Measurements from ENCODE around the gene STX2. TPM values are rescaled to one million over a fixed set of nuclear protein-coding genes. Genes with fewer than 3 reads are reported as not detected.
A peak's percentile ranks its signal among the peaks of the same experiment; 100 is the strongest.

Gene STX2
- total RNA-seq, 1 donor from 2014 or later, result 15.9 TPM

DNA sequence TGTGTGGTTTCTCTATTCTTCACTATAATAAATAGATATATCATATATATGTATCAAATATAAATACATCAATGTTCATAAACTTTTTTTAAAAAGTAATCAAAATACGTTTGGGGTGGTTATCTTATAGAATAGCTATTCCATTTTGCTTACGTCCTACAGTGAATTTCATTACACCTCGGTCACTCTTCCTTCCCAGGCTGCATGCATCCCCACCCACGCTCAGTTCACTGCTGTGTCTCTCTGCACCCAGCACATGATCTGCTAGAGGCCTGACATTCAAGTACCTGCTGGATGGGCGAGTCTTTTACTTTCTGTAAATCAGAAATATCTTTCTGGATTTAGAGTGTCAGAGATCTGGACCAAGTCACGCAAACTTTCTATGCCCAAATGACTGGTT is 3.6 kb downstream of the STX2 start:
- H3K27ac Mint-ChIP-seq, result no peak overlapping the region
- no peak for DNase-seq (ENCODE audit: low spot score)
- H3K36me3 Mint-ChIP-seq (ENCODE audit: low read depth), result no peaks in the 10 kb centered on the region
- H3K27me3 Mint-ChIP-seq (ENCODE audit: insufficient read depth), result no peaks in the 10 kb centered on the region
- peaks cover 42% of the 10 kb centered on the region for H3K4me1 Mint-ChIP-seq (ENCODE audit: low read depth)
- intact Hi-C loops (cut with micrococcal nuclease), result loop anchor here (5.0 kb wide), 1 partner anchor 73 kb away; no protein-coding TSS in a partner anchor
- no peak overlapping the region for H3K4me3 Mint-ChIP-seq
- no peaks in the 10 kb centered on the region for H3K9me3 Mint-ChIP-seq

- Mint-ChIP-seq H3K27me3 (ENCODE audit: insufficient read depth) (no peaks in the 10 kb centered on the region), H3K27ac (no peak overlapping the region), H3K4me3 (no peak overlapping the region), H3K9me3 (no peaks in the 10 kb centered on the region), H3K36me3 (ENCODE audit: low read depth) (no peaks in the 10 kb centered on the region), H3K4me1 (ENCODE audit: low read depth) (peaks cover 41% of the 10 kb centered on the region)
- intact Hi-C loops (cut with micrococcal nuclease), result loop anchor here (5.0 kb wide), 1 partner anchor 73 kb away; no protein-coding TSS in a partner anchor
- no peak for DNase-seq (ENCODE audit: low spot score)
Measured at GRCh38 chr12:130835011-130835410, 4.0 kb downstream of the STX2 start.

- Mint-ChIP-seq H3K4me3 (no peak overlapping the region), H3K36me3 (ENCODE audit: low read depth) (no peaks in the 10 kb centered on the region), H3K27me3 (ENCODE audit: insufficient read depth) (no peaks in the 10 kb centered on the region), H3K27ac (no peak overlapping the region), H3K4me1 (ENCODE audit: low read depth) (peaks cover 25% of the 10 kb centered on the region), H3K9me3 (no peaks in the 10 kb centered on the region)
- intact Hi-C loops (cut with micrococcal nuclease), result no loop called here
- DNase-seq (ENCODE audit: low spot score), result no peak
Measured at GRCh38 chr12:130832561-130833209, 6.4 kb downstream of the STX2 start.

GRCh38 chr12:130831876-130832405 is 7.1 kb downstream of the STX2 start:
- Mint-ChIP-seq H3K9me3 (no peaks in the 10 kb centered on the region), H3K27ac (no peak overlapping the region), H3K27me3 (ENCODE audit: insufficient read depth) (no peaks in the 10 kb centered on the region), H3K4me1 (ENCODE audit: low read depth) (peaks cover 28% of the 10 kb centered on the region), H3K36me3 (ENCODE audit: low read depth) (no peaks in the 10 kb centered on the region), H3K4me3 (no peak overlapping the region)
- DNase-seq (ENCODE audit: low spot score), result no peak
- intact Hi-C loops (cut with micrococcal nuclease), result no loop called here

- Mint-ChIP-seq H3K27ac (no peak overlapping the region), H3K36me3 (ENCODE audit: low read depth) (no peaks in the 10 kb centered on the region), H3K4me1 (ENCODE audit: low read depth) (peaks cover 28% of the 10 kb centered on the region), H3K9me3 (no peaks in the 10 kb centered on the region), H3K4me3 (no peak overlapping the region), H3K27me3 (ENCODE audit: insufficient read depth) (no peaks in the 10 kb centered on the region)
- intact Hi-C loops (cut with micrococcal nuclease), result no loop called here
- no peak for DNase-seq (ENCODE audit: low spot score)
Measured at GRCh38 chr12:130831246-130831645, 7.8 kb downstream of the STX2 start.

- Mint-ChIP-seq H3K27ac (no peak overlapping the region), H3K4me1 (ENCODE audit: low read depth) (peaks cover 22% of the 10 kb centered on the region), H3K36me3 (ENCODE audit: low read depth) (peaks cover 2% of the 10 kb centered on the region), H3K9me3 (no peaks in the 10 kb centered on the region), H3K4me3 (no peak overlapping the region), H3K27me3 (ENCODE audit: insufficient read depth) (no peaks in the 10 kb centered on the region)
- no peak for DNase-seq (ENCODE audit: low spot score)
- intact Hi-C loops (cut with micrococcal nuclease), result no loop called here
Measured at GRCh38 chr12:130830246-130830551, 8.9 kb downstream of the STX2 start.

GRCh38 chr12:130829391-130830245 is 9.4 kb downstream of the STX2 start:
- H3K36me3 Mint-ChIP-seq (ENCODE audit: low read depth), result peaks cover 2% of the 10 kb centered on the region
- no peak overlapping the region for H3K27ac Mint-ChIP-seq
- DNase-seq (ENCODE audit: low spot score), result no peak
- H3K27me3 Mint-ChIP-seq (ENCODE audit: insufficient read depth), result no peaks in the 10 kb centered on the region
- no peak overlapping the region for H3K4me3 Mint-ChIP-seq
- no peaks in the 10 kb centered on the region for H3K9me3 Mint-ChIP-seq
- intact Hi-C loops (cut with micrococcal nuclease), result no loop called here
- peaks cover 22% of the 10 kb centered on the region for H3K4me1 Mint-ChIP-seq (ENCODE audit: low read depth)

- no peak for DNase-seq (ENCODE audit: low spot score)
- intact Hi-C loops (cut with micrococcal nuclease), result no loop called here
- no peak overlapping the region for H3K27ac Mint-ChIP-seq
- no peak overlapping the region for H3K4me3 Mint-ChIP-seq
- no peaks in the 10 kb centered on the region for H3K9me3 Mint-ChIP-seq
- H3K4me1 Mint-ChIP-seq (ENCODE audit: low read depth), result peaks cover 22% of the 10 kb centered on the region
- H3K27me3 Mint-ChIP-seq (ENCODE audit: insufficient read depth), result no peaks in the 10 kb centered on the region
- peaks cover 2% of the 10 kb centered on the region for H3K36me3 Mint-ChIP-seq (ENCODE audit: low read depth)
Measured at GRCh38 chr12:130828895-130829294, 10.2 kb downstream of the STX2 start.

DNA sequence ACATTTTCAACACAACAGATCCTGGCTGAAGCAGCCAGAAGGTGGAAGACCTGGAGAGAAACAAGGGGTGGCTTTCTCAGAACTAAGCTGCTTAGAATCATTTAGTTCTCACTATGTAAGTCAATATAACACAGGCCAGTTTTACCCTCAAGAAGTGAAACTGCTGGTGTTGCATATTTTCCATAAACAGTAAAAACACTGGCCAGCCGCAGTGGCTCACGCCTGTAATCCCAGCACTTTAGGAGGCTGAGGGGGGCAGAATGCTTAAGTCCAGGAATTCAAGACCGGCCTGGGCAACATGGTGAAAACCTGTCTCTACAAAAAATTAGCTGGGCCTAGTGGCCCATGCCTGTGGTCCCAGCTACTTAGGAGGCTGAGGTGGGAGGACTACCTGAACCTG is 11.6 kb downstream of the STX2 start:
- Mint-ChIP-seq H3K27ac (peak overlapping the region; percentile 55), H3K4me3 (no peak overlapping the region), H3K4me1 (ENCODE audit: low read depth) (peaks cover 11% of the 10 kb centered on the region), H3K27me3 (ENCODE audit: insufficient read depth) (no peaks in the 10 kb centered on the region), H3K36me3 (ENCODE audit: low read depth) (peaks cover 5% of the 10 kb centered on the region), H3K9me3 (no peaks in the 10 kb centered on the region)
- intact Hi-C loops (cut with micrococcal nuclease), result loop anchor here (2.0 kb wide), 1 partner anchor 305 kb away; no protein-coding TSS in a partner anchor
- no peak for DNase-seq (ENCODE audit: low spot score)

DNA sequence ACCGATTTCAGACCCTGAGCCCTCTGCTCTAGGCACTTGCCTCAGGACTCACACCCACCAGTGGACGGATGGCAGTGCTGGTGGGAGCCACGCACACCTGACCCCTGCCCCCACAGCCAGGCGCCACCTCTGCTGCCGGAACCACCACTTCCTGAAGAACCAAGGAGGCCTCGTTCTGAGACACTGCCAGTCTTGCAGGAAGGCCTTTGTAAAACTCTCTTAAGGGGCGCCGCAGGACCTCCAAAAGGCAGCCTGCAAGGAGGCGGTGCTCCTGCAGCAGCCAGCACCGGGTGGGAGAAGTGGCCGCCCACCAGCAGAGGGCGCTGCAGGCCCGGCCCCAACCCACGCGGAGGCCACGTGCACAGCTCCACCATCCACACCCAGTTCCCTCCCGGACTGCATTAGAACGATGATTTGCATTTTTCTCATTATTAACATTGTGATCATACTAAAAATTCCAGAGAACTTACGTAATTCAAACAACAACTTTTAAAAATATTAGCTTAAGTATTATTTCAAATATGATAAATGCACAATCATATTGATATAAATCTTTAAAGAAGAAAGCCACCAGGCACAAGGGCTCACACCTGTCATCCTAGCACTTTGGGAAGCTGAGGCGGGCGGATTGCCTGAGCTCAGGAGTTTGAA is 12.8 kb downstream of the STX2 start:
- peak; percentile 40 for DNase-seq (ENCODE audit: low spot score)
- peak overlapping the region; percentile 52 for H3K27ac Mint-ChIP-seq
- peaks cover 5% of the 10 kb centered on the region for H3K4me1 Mint-ChIP-seq (ENCODE audit: low read depth)
- no peaks in the 10 kb centered on the region for H3K27me3 Mint-ChIP-seq (ENCODE audit: insufficient read depth)
- no peak overlapping the region for H3K4me3 Mint-ChIP-seq
- intact Hi-C loops (cut with micrococcal nuclease), result loop anchor here (1.0 to 2.0 kb wide), 2 partner anchors 13 to 307 kb away; partner anchors contain the start of gene STX2
- H3K9me3 Mint-ChIP-seq, result no peaks in the 10 kb centered on the region
- H3K36me3 Mint-ChIP-seq (ENCODE audit: low read depth), result peaks cover 8% of the 10 kb centered on the region

DNA sequence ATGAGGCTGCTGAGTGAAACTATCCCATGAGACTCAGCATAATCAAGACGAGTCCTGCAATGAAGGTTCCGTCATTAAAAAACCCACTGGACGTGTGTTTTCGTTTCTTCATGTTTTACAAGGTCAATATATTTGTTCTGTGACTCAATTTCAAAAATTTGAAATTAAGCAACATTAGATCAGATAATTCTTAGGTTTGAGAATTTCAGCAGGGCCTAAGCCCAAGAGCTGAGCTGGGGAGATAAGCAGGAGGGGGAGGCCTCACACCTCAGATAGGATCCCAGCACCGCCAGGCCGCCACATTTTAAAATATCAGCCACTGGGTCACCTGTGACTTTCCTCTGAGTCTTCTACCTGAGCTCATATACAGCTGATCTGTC is 13.3 kb downstream of the STX2 start:
- no peak overlapping the region for H3K4me3 Mint-ChIP-seq
- H3K9me3 Mint-ChIP-seq, result no peaks in the 10 kb centered on the region
- H3K36me3 Mint-ChIP-seq (ENCODE audit: low read depth), result peaks cover 13% of the 10 kb centered on the region
- H3K27ac Mint-ChIP-seq, result no peak overlapping the region
- intact Hi-C loops (cut with micrococcal nuclease), result loop anchor here (1.0 to 2.0 kb wide), 2 partner anchors 14 to 307 kb away; partner anchors contain the start of gene STX2
- H3K4me1 Mint-ChIP-seq (ENCODE audit: low read depth), result peaks cover 5% of the 10 kb centered on the region
- no peak for DNase-seq (ENCODE audit: low spot score)
- no peaks in the 10 kb centered on the region for H3K27me3 Mint-ChIP-seq (ENCODE audit: insufficient read depth)

- H3K4me3 Mint-ChIP-seq, result peak overlapping the region; percentile 22
- no peak overlapping the region for H3K27ac Mint-ChIP-seq
- H3K4me1 Mint-ChIP-seq (ENCODE audit: low read depth), result peaks cover 5% of the 10 kb centered on the region
- intact Hi-C loops (cut with micrococcal nuclease), result loop anchor here (1.0 to 2.0 kb wide), 4 partner anchors 20 to 58 kb away; partner anchors contain the start of gene STX2
- no peak for DNase-seq (ENCODE audit: low spot score)
- H3K9me3 Mint-ChIP-seq, result no peaks in the 10 kb centered on the region
- H3K36me3 Mint-ChIP-seq (ENCODE audit: low read depth), result peaks cover 21% of the 10 kb centered on the region
- no peaks in the 10 kb centered on the region for H3K27me3 Mint-ChIP-seq (ENCODE audit: insufficient read depth)
Measured at GRCh38 chr12:130819681-130820080, 19.4 kb downstream of the STX2 start.
